ENCODE measurements around the gene HOXD13. TPM values are rescaled to one million over a fixed set of nuclear protein-coding genes. Genes with fewer than 3 reads are reported as not detected.
A peak's percentile ranks its signal among the peaks of the same experiment; 100 is the strongest.

Gene HOXD13
- total and polyA plus RNA-seq, 2 donors (not counting 3 experiments of a cell fraction or from before 2014, with no cell fraction given): not detected

DNA sequence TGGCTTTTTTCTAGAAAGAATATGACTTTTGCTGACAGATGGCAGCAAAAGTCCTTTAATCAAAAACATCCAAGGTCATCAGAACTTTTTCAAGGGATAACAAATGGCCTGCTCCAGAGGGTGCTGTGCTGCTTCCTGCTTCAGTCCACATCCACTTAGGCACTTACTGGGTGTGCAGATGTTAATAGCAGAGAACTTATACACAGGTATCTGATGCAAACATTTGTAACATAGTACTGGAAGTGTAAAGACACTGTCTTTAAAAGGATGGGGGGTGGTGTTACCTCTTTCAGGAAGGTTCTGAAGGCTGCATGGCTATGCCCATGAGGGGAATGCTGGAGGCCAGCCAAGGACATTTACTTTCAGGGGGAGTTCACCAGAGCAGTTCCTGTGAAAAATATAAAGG, 42.5 kb downstream of the HOXD13 start:
- H3K27ac ChIP-seq (ENCODE audit: insufficient read depth, low read depth, low read length): peak overlapping the region; percentile 86
- H3K9ac ChIP-seq (replicated peaks; ENCODE audit: extremely low read depth, insufficient read depth, low read length): no peak overlapping the region
- dilution Hi-C loops (cut with MboI; ENCODE audit: extremely low pct_ligation_motif_present, low sequenced_read_pairs) (loop anchor here (25.0 kb wide), 1 partner anchor 502 kb away; no protein-coding TSS in a partner anchor), intact Hi-C loops (cut with micrococcal nuclease) (no loop called here)
- DNase-seq (ENCODE audit: low read depth, low spot score): peak; percentile 68
- H4K20me1 ChIP-seq (replicated peaks; ENCODE audit: control insufficient read depth, extremely low read depth, insufficient read depth, low read length): no peaks in the 10 kb centered on the region
- H2AFZ ChIP-seq (ENCODE audit: low read depth, low read length): no peak overlapping the region
- H3K79me2 ChIP-seq (ENCODE audit: control insufficient read depth, insufficient read depth, low read length): peaks cover 54% of the 10 kb centered on the region
- H3K36me3 ChIP-seq (ENCODE audit: control insufficient read depth in 2 of 2, extremely low read depth in 1 of 2, insufficient read depth in 2 of 2, low read length in 2 of 2): no peaks in the 10 kb centered on the region
- peaks cover 52% of the 10 kb centered on the region for H3K4me1 ChIP-seq (ENCODE audit: control insufficient read depth, extremely low read depth, insufficient read depth, low read length)
- ChIA-PET POLR2A (no interaction called here), CTCF (interaction anchor here (1.6 to 10.1 kb wide), 4 partner anchors 320 to 519 kb away, joined by 5 to 227 read pairs (median 78); no protein-coding TSS in a partner anchor)
- TF ChIP-seq, protein P1, sequence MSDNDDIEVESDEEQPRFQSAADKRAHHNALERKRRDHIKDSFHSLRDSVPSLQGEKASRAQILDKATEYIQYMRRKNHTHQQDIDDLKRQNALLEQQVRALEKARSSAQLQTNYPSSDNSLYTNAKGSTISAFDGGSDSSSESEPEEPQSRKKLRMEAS (IDR thresholded peaks at IDR 0.05; ENCODE audit: insufficient read depth, insufficient read length): no peak
- no peak for TF ChIP-seq POLR2A (IDR thresholded peaks at IDR 0.05; ENCODE audit: low read depth, low read length)
- TF ChIP-seq MYC (IDR thresholded peaks at IDR 0.05; ENCODE audit: low read depth, low read length): no peak
- TF ChIP-seq FOS (IDR thresholded peaks at IDR 0.05; ENCODE audit: borderline replicate concordance, insufficient read depth, low read length): no peak
- no peak for TF ChIP-seq JUN (IDR thresholded peaks at IDR 0.05; ENCODE audit: borderline replicate concordance, insufficient read depth, insufficient read length, low read depth)
- TF ChIP-seq GATA2 (IDR thresholded peaks at IDR 0.05; ENCODE audit: insufficient read depth, insufficient read length, low read depth, low read length): no peak
- no peak for TF ChIP-seq EZH2 (IDR thresholded peaks at IDR 0.05; ENCODE audit: borderline replicate concordance, low read depth, low read length, severe bottlenecking)
- TF ChIP-seq, protein P2, sequence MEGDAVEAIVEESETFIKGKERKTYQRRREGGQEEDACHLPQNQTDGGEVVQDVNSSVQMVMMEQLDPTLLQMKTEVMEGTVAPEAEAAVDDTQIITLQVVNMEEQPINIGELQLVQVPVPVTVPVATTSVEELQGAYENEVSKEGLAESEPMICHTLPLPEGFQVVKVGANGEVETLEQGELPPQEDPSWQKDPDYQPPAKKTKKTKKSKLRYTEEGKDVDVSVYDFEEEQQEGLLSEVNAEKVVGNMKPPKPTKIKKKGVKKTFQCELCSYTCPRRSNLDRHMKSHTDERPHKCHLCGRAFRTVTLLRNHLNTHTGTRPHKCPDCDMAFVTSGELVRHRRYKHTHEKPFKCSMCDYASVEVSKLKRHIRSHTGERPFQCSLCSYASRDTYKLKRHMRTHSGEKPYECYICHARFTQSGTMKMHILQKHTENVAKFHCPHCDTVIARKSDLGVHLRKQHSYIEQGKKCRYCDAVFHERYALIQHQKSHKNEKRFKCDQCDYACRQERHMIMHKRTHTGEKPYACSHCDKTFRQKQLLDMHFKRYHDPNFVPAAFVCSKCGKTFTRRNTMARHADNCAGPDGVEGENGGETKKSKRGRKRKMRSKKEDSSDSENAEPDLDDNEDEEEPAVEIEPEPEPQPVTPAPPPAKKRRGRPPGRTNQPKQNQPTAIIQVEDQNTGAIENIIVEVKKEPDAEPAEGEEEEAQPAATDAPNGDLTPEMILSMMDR (IDR thresholded peaks at IDR 0.05; ENCODE audit: extremely low read depth in 1 of 2, insufficient read depth in 1 of 2, low read depth in 1 of 2, low read length in 2 of 2): no peak
- no peak for TF ChIP-seq POLR2AphosphoS5 (IDR thresholded peaks at IDR 0.05; ENCODE audit: insufficient read depth, low read depth, low read length)
- H3K9me1 ChIP-seq (replicated peaks; ENCODE audit: control insufficient read depth, extremely low read depth, insufficient read depth, low read length): no peaks in the 10 kb centered on the region
- H3K4me3 ChIP-seq (replicated peaks in 1 of 3; ENCODE audit: insufficient read depth in 1 of 3, low read depth in 1 of 3, low read length in 3 of 3): no peak overlapping the region
- peak; percentile 67 for FAIRE-seq
- H3K27me3 ChIP-seq (ENCODE audit: control insufficient read depth in 2 of 2, insufficient read depth in 2 of 2, low read length in 2 of 2): no peaks in the 10 kb centered on the region
- BruUV-seq (replicated peaks): no TSS peak
- peak overlapping the region; percentile 99 for H3K4me2 ChIP-seq (ENCODE audit: insufficient read depth, low read length)
- no peaks in the 10 kb centered on the region for H3K9me3 ChIP-seq (replicated peaks; ENCODE audit: control insufficient read depth, insufficient read depth, low read length)
